ENCODE data around the gene BRICD5.

Gene BRICD5

DNA sequence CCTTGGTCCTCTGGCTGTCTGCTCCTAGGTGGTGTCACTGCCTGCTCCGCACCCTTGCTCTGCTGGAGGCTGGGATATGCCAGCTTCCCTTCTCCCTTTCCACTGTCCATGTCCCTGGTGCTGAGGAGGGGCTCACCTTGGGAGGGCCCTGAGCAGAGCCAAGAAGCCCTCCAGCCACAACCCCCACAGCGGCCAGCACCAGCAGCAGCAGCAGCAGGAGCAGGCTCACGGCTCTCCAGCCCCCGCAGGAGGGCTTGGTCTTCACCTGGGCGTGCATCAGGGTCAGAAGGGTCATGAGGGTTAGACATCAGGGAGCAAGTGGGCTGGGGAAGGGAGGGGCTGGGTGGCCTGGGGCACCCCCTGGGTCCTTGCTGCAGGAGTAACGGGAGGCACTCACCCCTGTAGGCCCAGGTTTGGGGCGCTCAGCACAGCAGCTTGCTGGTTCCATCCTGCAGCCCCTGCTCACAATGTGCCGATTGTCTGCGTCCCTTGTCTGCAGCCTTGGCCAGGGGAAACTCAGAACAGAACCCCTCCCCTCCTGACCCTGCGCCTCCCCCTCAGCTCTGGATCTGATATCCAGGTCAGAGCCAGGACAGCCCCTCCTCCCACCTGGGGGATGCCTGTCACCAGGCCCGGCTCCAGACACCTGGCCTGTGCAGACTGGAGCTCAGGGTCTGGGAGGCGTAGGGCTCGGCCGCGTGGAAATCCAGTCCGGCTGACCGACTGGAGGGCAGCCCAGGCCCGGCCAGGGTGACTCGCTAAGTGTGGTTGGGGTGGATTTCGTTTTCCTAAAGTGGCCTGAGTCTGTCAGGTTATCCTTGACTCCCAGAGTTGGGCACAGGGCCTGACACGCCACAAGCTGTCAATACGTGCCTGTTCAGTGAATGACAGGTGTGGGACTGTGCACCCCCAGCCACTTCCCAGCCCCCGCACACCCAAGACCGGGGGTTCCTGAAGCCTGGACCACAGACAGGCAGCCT is at the start of gene BRICD5:
BRICD5 (minus strand) TSS at position 478 of the 980 bp plus-strand sequence; CDS start at position 448, 30 bp downstream.
- TF ChIP-seq, protein P1, sequence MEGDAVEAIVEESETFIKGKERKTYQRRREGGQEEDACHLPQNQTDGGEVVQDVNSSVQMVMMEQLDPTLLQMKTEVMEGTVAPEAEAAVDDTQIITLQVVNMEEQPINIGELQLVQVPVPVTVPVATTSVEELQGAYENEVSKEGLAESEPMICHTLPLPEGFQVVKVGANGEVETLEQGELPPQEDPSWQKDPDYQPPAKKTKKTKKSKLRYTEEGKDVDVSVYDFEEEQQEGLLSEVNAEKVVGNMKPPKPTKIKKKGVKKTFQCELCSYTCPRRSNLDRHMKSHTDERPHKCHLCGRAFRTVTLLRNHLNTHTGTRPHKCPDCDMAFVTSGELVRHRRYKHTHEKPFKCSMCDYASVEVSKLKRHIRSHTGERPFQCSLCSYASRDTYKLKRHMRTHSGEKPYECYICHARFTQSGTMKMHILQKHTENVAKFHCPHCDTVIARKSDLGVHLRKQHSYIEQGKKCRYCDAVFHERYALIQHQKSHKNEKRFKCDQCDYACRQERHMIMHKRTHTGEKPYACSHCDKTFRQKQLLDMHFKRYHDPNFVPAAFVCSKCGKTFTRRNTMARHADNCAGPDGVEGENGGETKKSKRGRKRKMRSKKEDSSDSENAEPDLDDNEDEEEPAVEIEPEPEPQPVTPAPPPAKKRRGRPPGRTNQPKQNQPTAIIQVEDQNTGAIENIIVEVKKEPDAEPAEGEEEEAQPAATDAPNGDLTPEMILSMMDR (conservative IDR thresholded peaks at IDR 0.05), result no peak
- peak within 1 kb of the TSS; percentile 75 for H3K27ac ChIP-seq

DNA sequence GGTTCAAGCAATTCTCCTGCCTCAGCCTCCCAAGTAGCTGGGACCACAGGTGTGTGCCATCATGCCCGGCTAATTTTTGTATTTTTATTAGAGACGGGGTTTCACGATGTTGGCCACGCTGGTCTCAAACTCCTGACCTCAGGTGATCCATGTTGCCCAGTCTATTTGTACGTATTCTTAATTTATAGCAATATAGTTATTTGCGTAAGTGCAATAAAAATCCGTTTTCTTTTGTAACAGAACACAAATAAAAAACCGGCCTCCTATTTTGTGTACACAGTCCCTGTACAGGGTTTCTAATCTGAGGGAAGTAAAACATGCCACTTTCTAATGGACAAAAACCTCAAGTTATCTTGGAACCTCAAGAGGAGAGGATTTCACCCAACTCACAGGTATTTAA is 49.6 kb upstream of the BRICD5 start:
- TF ChIP-seq, protein P1 (conservative IDR thresholded peaks at IDR 0.05), result no peak
- H3K27ac ChIP-seq, result peak overlapping the region; percentile 60

DNA sequence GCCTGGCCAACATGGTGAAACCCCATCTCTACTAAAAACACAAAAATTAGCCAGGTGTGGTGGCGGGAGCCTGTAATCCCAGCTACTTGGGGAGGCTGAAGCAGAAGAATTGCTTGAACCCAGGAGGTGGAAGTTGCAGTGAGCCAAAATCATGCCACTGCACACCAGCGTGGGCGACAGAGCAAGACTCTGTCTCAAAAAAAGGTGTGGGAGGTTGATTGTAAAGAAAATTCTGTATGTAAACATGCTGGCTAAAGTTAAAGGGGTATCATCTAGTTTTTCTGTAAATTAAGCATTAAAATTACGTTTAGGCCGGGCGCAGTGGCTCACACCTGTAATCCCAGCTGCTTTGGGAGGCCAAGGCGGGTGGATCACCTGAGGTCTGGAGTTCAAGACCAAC is 47.9 kb upstream of the BRICD5 start:
- peak overlapping the region; percentile 60; the same call in 1 of the 2 replicates for H3K27ac ChIP-seq

DNA sequence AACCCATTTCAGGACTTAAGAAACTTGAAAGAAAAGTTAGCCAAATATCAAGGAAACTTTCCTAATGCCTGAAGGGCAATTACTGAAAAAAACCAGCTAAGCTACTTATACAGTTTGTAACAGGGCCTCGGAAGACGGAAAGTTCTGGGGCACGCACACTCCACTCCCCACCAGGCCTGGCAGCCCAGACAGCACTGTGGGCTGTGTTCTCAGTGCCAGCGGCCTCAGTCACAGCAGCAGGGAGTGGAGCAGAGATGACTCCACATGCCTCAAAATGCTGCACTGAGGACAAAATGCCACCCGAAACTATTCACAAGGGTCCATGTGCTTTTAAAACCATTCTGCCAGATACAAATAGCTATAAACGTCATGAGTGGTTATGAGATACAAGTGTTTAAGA is 47.1 kb upstream of the BRICD5 start:
- H3K27ac ChIP-seq, result no peak overlapping the region
- TF ChIP-seq, protein P1 (conservative IDR thresholded peaks at IDR 0.05), result no peak

DNA sequence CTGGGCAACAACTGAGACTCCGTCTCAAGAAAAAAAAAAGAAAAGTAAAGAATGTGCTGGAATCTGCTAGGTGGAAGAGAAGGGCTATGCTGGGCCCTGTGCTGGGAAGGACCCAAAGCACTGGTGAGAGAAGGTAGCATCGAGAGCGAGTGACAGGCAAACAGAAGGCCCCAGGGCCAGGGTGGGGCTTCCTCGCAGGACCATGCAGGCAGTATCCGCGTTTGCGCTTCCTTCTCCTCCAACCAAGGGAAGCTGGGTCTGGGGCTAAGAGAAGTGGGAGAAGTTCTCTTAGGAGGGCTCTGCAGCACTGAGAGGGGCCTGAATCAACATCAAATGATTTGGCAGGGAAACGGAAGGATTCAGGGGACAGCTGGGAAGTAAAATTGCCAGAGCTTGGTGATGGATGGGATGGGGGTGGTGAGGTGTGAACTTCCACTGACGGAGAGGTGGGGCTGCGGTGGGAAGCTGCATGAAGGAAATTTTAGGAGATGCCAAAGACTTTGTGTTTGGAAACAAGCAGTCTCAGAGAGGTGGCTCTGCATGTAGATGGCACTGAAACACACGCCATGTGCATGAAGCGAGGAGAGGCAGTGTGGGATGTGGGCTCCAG is 46.0 kb upstream of the BRICD5 start:
- TF ChIP-seq, protein P1 (conservative IDR thresholded peaks at IDR 0.05), result no peak
- H3K27ac ChIP-seq, result no peak overlapping the region

DNA sequence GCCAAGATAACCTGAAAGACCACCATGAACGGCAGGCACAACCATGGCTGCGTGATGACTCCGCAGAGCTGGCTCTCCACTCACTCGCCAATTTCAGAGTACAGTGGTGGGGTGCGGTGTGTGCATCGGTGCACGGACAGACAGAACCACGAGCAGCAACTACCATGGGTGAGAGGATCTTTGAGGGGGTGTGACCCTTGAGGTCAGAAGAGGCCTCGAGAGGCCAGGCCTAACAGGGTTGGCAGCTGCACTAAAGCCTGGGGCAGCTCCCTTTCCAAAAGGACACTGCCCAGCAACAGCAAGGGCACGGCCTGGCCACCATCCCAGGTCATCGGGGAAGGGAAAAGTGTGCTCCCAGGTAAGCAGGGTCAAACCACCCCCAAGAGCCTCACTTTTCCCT is 42.6 kb upstream of the BRICD5 start:
- H3K27ac ChIP-seq, result no peak overlapping the region
- TF ChIP-seq, protein P1 (conservative IDR thresholded peaks at IDR 0.05), result no peak

DNA sequence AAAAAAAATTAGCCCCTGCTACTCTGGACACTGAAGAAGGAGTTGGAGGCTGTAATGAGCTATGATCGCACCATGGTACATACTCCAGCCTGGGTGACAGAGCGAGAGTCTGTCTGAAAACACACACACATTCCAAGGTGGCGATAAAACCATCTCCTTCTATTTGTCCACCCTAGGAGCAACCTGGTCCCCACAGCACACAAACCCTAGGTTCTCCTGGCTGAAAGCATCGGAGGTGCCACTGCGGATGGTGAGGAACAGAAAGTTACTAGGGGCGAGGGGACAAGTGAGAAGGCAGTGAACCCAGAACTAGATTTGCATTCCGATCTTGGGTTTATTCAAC is 42.1 kb upstream of the BRICD5 start:
- H3K27ac ChIP-seq, result peak overlapping the region; percentile 87

More for the DNA sequence above, 42.1 kb upstream of the BRICD5 start:
- TF ChIP-seq, protein P1 (conservative IDR thresholded peaks at IDR 0.05), result no peak
